ENCODE data around the gene PSAP.
A peak's percentile ranks its signal among the peaks of the same experiment; 100 is the strongest.

DNA sequence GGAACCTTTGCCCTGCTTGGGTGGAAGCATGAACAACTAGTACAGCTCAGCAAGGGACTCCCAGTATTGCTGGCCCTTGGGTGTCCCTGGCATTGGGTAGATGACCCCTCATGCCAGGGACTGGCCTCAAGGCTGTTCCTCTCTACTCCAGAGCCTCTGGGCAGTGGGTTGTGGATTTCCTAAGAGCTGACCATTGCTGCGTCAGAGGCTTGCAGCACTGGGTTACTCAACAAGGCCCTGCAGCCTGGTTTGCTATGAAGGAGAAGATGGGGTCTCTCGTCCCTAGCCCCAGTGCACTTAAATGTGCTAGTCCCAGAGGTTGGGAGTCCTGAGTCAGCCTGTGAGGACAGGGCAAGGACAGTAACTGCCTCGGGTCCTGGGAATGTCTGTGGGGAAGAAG, 80.3 kb downstream of the PSAP start:
- TF ChIP-seq, protein P1, sequence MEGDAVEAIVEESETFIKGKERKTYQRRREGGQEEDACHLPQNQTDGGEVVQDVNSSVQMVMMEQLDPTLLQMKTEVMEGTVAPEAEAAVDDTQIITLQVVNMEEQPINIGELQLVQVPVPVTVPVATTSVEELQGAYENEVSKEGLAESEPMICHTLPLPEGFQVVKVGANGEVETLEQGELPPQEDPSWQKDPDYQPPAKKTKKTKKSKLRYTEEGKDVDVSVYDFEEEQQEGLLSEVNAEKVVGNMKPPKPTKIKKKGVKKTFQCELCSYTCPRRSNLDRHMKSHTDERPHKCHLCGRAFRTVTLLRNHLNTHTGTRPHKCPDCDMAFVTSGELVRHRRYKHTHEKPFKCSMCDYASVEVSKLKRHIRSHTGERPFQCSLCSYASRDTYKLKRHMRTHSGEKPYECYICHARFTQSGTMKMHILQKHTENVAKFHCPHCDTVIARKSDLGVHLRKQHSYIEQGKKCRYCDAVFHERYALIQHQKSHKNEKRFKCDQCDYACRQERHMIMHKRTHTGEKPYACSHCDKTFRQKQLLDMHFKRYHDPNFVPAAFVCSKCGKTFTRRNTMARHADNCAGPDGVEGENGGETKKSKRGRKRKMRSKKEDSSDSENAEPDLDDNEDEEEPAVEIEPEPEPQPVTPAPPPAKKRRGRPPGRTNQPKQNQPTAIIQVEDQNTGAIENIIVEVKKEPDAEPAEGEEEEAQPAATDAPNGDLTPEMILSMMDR (IDR thresholded peaks at IDR 0.05): no peak
- TF ChIP-seq POLR2A (IDR thresholded peaks at IDR 0.05): peak; percentile 39

Data from right lobe of liver (tissue), 4 donors.